Activated CD8-positive, alpha-beta memory T cell treated with anti-CD3 and anti-CD28 coated beads, Interleukin-2, amount 50 U/mL, for 4 hours (primary cell): ENCODE measurements around the gene INTS11.
"Not testable (repeated sequence)": the region's sequence is repeated elsewhere in the genome, so short reads cannot be mapped to it uniquely, and the experiment has no call there.

Experiments used
- DNase-seq: peaks from one replicate; pipeline ENCODE4 v3.0.0-alpha.2; 2020

Gene INTS11

GRCh38 chr1:1327291-1327690, 2.8 kb upstream of the INTS11 start:
- no peak for DNase-seq

- DNase-seq: no peak
These were observed 1.7 kb upstream of the INTS11 start for GRCh38 chr1:1326075-1326605.

GRCh38 chr1:1325288-1326074, 1.0 kb upstream of the INTS11 start:
- DNase-seq: no peak

GRCh38 chr1:1324084-1324523, 356 bp downstream of the INTS11 start:
- DNase-seq: no peak

GRCh38 chr1:1322952-1323351, 1.5 kb downstream of the INTS11 start:
- no peak for DNase-seq

- DNase-seq: no peak
These were observed 2.0 kb downstream of the INTS11 start for GRCh38 chr1:1322418-1322817.

GRCh38 chr1:1321477-1321876, 3.0 kb downstream of the INTS11 start:
- DNase-seq: no peak

GRCh38 chr1:1320666-1321448, 3.6 kb downstream of the INTS11 start:
- DNase-seq: no peak

GRCh38 chr1:1319646-1319941, 4.9 kb downstream of the INTS11 start:
- DNase-seq: no peak

GRCh38 chr1:1318777-1319645, 5.4 kb downstream of the INTS11 start:
- DNase-seq: no peak

GRCh38 chr1:1318131-1318652, 6.3 kb downstream of the INTS11 start:
- no peak for DNase-seq

GRCh38 chr1:1317420-1317819, 7.0 kb downstream of the INTS11 start:
- no peak for DNase-seq

- DNase-seq: not testable (repeated sequence)
These were observed 8.3 kb downstream of the INTS11 start for GRCh38 chr1:1316199-1316598.

GRCh38 chr1:1315435-1315954, 9.0 kb downstream of the INTS11 start:
- DNase-seq: no peak

- DNase-seq: no peak
These were observed 9.7 kb downstream of the INTS11 start for GRCh38 chr1:1314678-1315335.

- DNase-seq: no peak
These were observed 10.2 kb downstream of the INTS11 start for GRCh38 chr1:1314237-1314586.

- no peak for DNase-seq
These were observed 10.8 kb downstream of the INTS11 start for GRCh38 chr1:1313500-1314236.

GRCh38 chr1:1312450-1313314, 11.8 kb downstream of the INTS11 start:
- DNase-seq: no peak

GRCh38 chr1:1311107-1312104, 13.1 kb downstream of the INTS11 start:
- DNase-seq: no peak
